Thyroid gland (tissue), 4 donors: ENCODE data around the gene SERPINA4. TPM values are rescaled to one million over a fixed set of nuclear protein-coding genes. Genes with fewer than 3 reads are reported as not detected.

ENCODE experiments used
- DNase-seq, 2 donors: peaks; one replicate each; pipeline ENCODE4 v3.0.0-alpha.2; 2019
- H3K27ac ChIP-seq, 3 donors: fragments of 200-600 bp; sonication (generic); 1 replicate in 2 of 3; 2 replicates in 1 of 3; pipeline ENCODE4 v1.5.1; 2016 to 2019; ENCODE audit warnings: mild to moderate bottlenecking in 1 of 3, moderate library complexity in 1 of 3
- H3K27me3 ChIP-seq: fragments of 200-600 bp; sonication (generic); one replicate; pipeline ENCODE4 v1.5.1; 2019
- H3K36me3 ChIP-seq, 2 donors: fragments of 200-600 bp; sonication (generic); one replicate each; pipeline ENCODE4 v1.5.1; 2016 to 2019
- H3K4me1 ChIP-seq, 2 donors: fragments of 200-600 bp; sonication (generic); one replicate each; pipeline ENCODE4 v1.5.1; 2017 to 2019
- H3K4me3 ChIP-seq, 3 donors: fragments of 200-600 bp; sonication (generic); replicated peaks in 1 of 3; 1 replicate in 2 of 3; 2 replicates in 1 of 3; pipeline ENCODE4 v1.5.1; 2016; ENCODE audit warnings: mild to moderate bottlenecking in 1 of 3
- H3K9me3 ChIP-seq: fragments of 200-600 bp; sonication (generic); one replicate; pipeline ENCODE4 v1.5.1; 2017
- CTCF ChIP-seq, 6 experiments: fragments of 200-600 bp in 3 of 6; fragments of 450-650 bp in 3 of 6; sonication (generic) in 3 of 6; IDR thresholded peaks; one replicate each; pipeline ENCODE4 v1.5.1; 2016 to 2019; ENCODE audit warnings: antibody characterized with exemption in 6 of 6, mild to moderate bottlenecking in 2 of 6, inconsistent platforms in 1 of 6, moderate library complexity in 1 of 6
- POLR2A ChIP-seq, 2 donors: fragments of 450-650 bp; IDR thresholded peaks; one replicate each; pipeline ENCODE4 v1.6.1; 2017; ENCODE audit warnings: antibody characterized with exemption in 2 of 2, mild to moderate bottlenecking in 2 of 2, moderate library complexity in 1 of 2
- WGBS, 2 donors: methylation state at CpG; one replicate each; pipeline ENCODE4 v1.1.5; 2017; 5-methylcytosine and 5-hydroxymethylcytosine counted together
- intact Hi-C: fragments of 100-400 bp; cut with DNase I; formaldehyde crosslinking; loops from one replicate; pipeline ENCODE4 v1.15.1; 2023
- total RNA-seq, 4 donors: library from RNA; depleted of rRNA; stranded (reverse); fragments of >200 nt; gene quantifications; one replicate each; pipeline ENCODE4 v1.2.3, GENCODE V29; 2016

The SERPINA4 gene
- total RNA-seq, 4 donors from 2014 or later = not detected

GRCh38 chr14:94538070-94538740, 23.0 kb upstream of the SERPINA4 start:
- H3K27ac ChIP-seq = no peak overlapping the region
- H3K9me3 ChIP-seq = no peaks in the 10 kb centered on the region
- intact Hi-C loops = no loop called here
- no peak for TF ChIP-seq CTCF (IDR thresholded peaks at IDR 0.05)
- no peaks in the 10 kb centered on the region for H3K4me1 ChIP-seq
- no peak for DNase-seq
- H3K4me3 ChIP-seq = no peak overlapping the region
- no peaks in the 10 kb centered on the region for H3K36me3 ChIP-seq
- 75 to 81% methylated on average over 6 of the region's 6 CpGs for WGBS, 2 donors
- H3K27me3 ChIP-seq = no peaks in the 10 kb centered on the region

DNA sequence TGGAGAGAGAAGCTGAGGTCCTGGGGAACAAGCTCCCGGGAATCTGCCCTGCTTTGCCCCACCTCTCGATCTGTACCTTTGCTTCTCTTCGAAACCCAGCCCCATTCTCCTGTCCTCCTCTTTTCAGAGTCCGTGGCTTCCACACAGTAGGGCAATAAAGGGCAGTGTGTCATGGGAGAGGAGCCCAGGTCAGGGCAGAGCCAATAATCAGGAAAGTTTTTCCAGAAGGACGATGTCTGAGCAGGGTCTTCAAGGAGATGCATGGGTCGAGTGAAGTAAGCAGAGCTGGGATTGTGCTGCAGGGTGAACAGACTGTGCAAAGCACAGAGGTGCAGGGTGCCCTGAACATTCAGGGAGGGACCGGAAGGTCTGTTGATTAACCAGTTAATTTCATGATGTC, 22.1 kb upstream of the SERPINA4 start:
- Histone ChIP-seq H3K4me1 (no peaks in the 10 kb centered on the region), H3K9me3 (no peaks in the 10 kb centered on the region), H3K36me3 (no peaks in the 10 kb centered on the region), H3K4me3 (no peak overlapping the region), H3K27ac (no peak overlapping the region), H3K27me3 (no peaks in the 10 kb centered on the region)
- TF ChIP-seq POLR2A (IDR thresholded peaks at IDR 0.05) = no peak
- no peak for TF ChIP-seq CTCF (IDR thresholded peaks at IDR 0.05)
- intact Hi-C loops = no loop called here
- WGBS, 2 donors = 76 to 82% methylated on average over 7 of the region's 7 CpGs
- no peak for DNase-seq

DNA sequence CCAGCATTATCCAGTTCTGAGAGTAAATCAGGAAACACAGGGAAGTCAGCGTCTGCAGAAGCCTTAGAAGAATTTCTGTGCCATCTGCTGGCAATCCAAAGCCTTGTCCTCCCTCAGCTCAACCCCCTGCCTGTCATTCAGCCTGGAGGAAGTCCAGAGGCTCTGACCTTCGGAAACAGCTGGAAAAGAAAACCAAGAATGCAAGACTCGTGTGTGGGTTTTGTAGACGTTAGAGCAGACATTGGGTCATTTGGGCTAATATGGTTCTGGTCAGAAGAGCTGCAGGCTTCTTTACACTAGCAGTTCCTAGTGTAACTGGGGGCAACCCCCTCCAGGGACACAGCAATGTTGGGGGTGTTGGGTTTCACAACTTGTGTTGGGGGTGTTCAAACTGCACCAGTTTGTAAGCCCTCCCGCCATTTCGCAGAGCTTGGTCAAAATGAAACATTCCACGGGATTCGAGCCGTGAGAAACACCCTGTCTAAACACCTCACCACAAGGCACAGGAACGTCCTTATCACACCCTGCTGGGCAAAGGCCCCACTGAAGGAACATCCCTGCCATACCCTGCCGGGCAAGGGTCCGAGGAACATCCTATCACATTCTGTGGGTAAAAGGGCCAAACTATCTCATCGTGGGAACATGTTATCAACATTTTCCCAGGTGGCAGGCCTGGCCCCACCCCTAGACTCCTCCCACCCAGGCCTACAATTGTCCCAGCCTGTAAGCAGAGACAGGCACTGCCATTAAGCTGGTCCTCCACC, 21.0 kb upstream of the SERPINA4 start:
- no peak for DNase-seq
- TF ChIP-seq POLR2A (IDR thresholded peaks at IDR 0.05) (no peak), CTCF (IDR thresholded peaks at IDR 0.05) (no peak)
- intact Hi-C loops = no loop called here
- WGBS, 2 donors = 33 to 57% methylated on average over 7 to 13 of the region's 13 CpGs
- Histone ChIP-seq H3K4me1 (no peaks in the 10 kb centered on the region), H3K27ac (no peak overlapping the region), H3K27me3 (no peaks in the 10 kb centered on the region), H3K36me3 (no peaks in the 10 kb centered on the region), H3K9me3 (no peaks in the 10 kb centered on the region), H3K4me3 (no peak overlapping the region)

DNA sequence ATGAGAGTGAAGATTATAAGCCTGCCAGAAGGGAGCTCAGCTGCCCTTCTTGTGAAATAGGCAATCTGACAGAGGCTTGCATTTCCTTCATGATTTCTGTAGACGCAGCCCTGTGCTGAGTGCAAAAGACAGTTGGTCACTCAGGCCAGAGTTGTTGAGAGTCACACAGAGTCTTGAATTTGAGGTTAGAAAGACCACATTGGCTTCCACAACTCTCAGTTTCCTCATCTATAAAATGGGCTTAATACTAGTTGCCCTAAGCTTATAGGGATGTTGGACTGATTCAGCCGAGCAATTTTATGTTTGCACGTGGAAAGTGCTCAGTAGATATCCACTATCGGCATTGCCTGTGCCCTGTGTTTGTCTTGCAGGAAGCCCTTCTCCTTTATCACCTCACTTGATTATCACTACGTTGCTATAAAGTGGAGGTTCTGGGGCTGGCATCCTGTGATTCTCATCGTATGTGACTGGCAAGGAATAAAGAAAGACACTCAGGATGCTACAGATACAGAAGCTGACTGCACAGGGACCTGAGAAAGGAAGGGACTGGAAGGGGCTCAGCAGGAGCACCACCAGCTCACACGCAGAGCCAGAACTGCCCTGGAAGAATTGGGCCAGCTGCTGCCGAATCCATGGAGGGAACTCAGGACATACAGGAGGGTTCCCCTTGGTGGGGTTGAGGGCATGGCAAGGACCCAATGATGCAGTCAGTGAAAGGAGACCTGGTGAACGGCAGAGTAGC, 19.8 kb upstream of the SERPINA4 start:
- Histone ChIP-seq H3K4me1 (no peaks in the 10 kb centered on the region), H3K27me3 (no peaks in the 10 kb centered on the region), H3K9me3 (no peaks in the 10 kb centered on the region), H3K4me3 (no peak overlapping the region), H3K36me3 (no peaks in the 10 kb centered on the region), H3K27ac (no peak overlapping the region)
- no peak for DNase-seq
- no peak for TF ChIP-seq CTCF (IDR thresholded peaks at IDR 0.05)
- TF ChIP-seq POLR2A (IDR thresholded peaks at IDR 0.05) = no peak
- whole genome bisulfite sequencing, 2 donors = 75 to 81% methylated on average over 9 of the region's 9 CpGs
- intact Hi-C loops = no loop called here
